Muscle layer of duodenum (tissue), 2 donors: Measurements from ENCODE around the gene EFCAB6.

ENCODE experiments used
- H3K27ac ChIP-seq: one replicate; pipeline ENCODE4 v1.7.0; 2013; ENCODE audit warnings: mild to moderate bottlenecking, low read length
- H3K27me3 ChIP-seq: one replicate; pipeline ENCODE4 v1.7.0; 2013; ENCODE audit warnings: low read depth, mild to moderate bottlenecking, control low read depth, low read length
- H3K36me3 ChIP-seq, 2 donors: one replicate each; pipeline ENCODE4 v1.7.0; 2013; ENCODE audit warnings: low read length in 2 of 2, control low read depth in 1 of 2, mild to moderate bottlenecking in 1 of 2; ENCODE audit not compliant: insufficient read depth in 2 of 2, control insufficient read depth in 1 of 2
- H3K4me1 ChIP-seq, 2 donors: one replicate each; pipeline ENCODE4 v1.7.0; 2013; ENCODE audit warnings: low read length in 2 of 2, mild to moderate bottlenecking in 2 of 2, control low read depth in 1 of 2, moderate library complexity in 1 of 2; ENCODE audit not compliant: insufficient read depth in 2 of 2, control insufficient read depth in 1 of 2
- H3K4me3 ChIP-seq, 2 donors: one replicate each; pipeline ENCODE4 v1.7.0; 2013; ENCODE audit warnings: low read length in 2 of 2, low read depth in 1 of 2, mild to moderate bottlenecking in 1 of 2
- H3K9me3 ChIP-seq, 2 donors: one replicate each; pipeline ENCODE4 v1.7.0; 2013; ENCODE audit warnings: low read length in 2 of 2, control low read depth in 1 of 2, mild to moderate bottlenecking in 1 of 2; ENCODE audit not compliant: control insufficient read depth in 1 of 2
- donor health status: healthy.

The EFCAB6 gene

DNA sequence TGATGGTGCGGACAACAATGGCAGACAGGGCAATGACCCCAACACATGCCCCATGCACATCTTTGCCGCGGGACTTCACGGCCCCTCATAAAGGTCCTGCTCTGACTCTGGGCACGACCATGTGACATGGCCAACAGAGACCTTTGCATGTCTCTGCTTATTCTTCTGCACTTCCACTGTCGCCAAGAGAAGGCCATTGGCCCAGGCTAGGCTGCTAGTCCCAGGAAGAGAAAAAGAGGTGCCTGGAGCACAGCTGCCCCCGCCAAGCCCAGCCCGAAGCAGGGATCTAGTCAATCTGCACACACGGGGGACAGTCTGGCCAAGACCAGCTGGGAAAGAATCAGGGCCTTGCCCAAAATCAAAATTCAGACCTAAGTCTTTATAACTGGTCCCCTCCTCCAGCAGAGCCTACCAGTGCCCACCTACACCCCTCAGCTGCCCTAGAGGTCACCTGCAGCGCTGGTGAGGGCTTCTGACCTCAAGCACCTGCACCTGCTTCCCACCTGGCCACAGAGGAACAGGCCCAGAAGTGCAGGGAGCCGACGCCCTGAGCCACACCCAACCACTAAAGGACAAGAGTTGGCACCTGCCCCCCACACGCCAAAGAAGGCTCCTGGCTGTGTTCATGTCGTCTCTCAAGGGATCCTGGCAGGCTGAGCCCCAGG, 42.1 kb upstream of the EFCAB6 start:
- Histone ChIP-seq H3K9me3 (peaks cover 0 to 11% of the 10 kb centered on the region in 2 donors), H3K27ac (no peak overlapping the region), H3K4me1 (no peaks in the 10 kb centered on the region), H3K36me3 (no peaks in the 10 kb centered on the region), H3K4me3 (no peak overlapping the region), H3K27me3 (peaks cover 5% of the 10 kb centered on the region)

DNA sequence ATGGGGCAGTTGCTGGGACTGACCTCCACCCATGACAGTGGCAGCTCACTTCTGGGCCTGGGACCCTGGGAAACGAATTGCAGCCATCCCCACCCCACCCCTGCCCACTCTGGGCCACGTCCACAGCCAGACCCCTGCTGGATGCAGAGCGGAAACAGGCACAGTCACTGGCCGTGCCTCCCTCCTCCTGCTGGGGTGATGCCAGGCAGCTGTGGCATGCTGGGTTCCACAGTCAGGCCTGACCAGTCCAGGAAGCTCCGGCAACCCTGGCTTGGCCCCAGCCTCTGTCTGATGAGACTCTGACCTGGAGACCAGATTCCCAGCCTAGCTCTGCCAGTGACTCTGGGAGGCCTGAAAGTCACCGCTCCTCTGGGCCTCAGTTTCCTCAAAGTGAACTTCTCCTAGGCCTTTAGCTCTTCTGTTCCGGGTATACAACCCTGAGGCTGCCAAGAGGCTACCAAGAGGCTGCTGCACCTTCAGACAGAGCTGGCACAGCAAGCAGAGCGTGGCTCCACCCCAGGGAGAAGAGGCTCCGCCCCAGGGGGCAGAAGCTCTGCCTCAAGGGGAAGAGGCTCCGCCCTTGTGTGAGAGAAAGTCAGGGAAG, 41.3 kb upstream of the EFCAB6 start:
- Histone ChIP-seq H3K27me3 (peaks cover 5% of the 10 kb centered on the region), H3K9me3 (peaks cover 0 to 11% of the 10 kb centered on the region in 2 donors), H3K36me3 (no peaks in the 10 kb centered on the region), H3K27ac (no peak overlapping the region), H3K4me3 (no peak overlapping the region), H3K4me1 (no peaks in the 10 kb centered on the region)

DNA sequence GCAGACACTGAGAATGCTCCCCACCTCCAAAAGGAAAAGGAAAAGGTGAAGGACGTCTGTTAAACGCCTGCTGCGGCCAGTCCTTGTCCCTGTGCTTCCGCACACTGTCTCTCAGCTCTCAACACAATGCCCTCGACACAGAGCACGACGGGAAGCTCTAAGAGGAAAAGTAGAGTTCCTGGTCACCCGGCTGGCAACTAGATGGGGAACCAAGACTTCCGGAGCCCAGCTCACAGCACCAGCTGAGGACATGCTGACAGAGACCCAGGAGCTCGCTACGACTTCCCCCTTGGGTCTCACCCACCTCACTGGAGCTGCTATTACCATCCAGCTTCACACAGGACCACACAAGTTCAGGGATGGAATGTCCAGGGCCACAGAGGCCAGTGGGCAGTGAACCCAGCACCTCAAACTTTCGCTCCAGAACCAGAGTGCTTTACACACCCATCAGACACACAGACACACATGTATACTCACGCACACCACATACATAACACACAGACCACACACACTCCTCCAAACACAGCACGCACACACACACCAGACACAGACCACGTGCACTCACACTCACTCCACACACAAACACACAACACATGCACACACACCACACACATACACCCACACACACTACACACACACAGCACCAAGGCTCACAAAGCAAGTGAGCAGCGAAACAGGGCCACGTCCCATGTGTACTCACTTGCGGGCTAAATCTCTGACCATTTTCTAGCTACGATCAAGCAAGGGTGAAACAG, 40.6 kb upstream of the EFCAB6 start:
- Histone ChIP-seq H3K27me3 (peaks cover 5% of the 10 kb centered on the region), H3K27ac (no peak overlapping the region), H3K4me3 (no peak overlapping the region)

DNA sequence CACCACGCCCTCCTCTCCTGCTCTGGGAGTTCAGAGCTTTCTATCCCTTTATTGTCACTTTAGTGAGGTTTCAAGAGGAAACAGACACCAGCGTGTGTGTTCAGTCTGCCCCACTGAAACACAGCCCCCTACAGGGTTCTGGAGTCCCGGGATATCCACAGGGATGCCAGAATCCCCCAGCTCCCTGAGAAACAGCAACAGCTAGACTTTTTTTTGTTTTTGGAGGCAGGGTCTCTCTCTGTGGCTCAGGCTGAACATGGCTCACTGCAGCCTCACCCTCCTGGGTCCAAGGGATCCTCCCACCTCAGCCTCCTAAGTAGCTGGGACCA, 39.8 kb upstream of the EFCAB6 start:
- no peak overlapping the region for H3K27ac ChIP-seq
- H3K4me1 ChIP-seq: no peaks in the 10 kb centered on the region
- peaks cover 5% of the 10 kb centered on the region for H3K27me3 ChIP-seq
- no peak overlapping the region for H3K4me3 ChIP-seq
- H3K9me3 ChIP-seq: peaks cover 0 to 6% of the 10 kb centered on the region in 2 donors
- no peaks in the 10 kb centered on the region for H3K36me3 ChIP-seq

More for the DNA sequence above, 40.6 kb upstream of the EFCAB6 start:
- no peaks in the 10 kb centered on the region for H3K36me3 ChIP-seq
- H3K9me3 ChIP-seq: peaks cover 0 to 11% of the 10 kb centered on the region in 2 donors
- H3K4me1 ChIP-seq: no peaks in the 10 kb centered on the region

DNA sequence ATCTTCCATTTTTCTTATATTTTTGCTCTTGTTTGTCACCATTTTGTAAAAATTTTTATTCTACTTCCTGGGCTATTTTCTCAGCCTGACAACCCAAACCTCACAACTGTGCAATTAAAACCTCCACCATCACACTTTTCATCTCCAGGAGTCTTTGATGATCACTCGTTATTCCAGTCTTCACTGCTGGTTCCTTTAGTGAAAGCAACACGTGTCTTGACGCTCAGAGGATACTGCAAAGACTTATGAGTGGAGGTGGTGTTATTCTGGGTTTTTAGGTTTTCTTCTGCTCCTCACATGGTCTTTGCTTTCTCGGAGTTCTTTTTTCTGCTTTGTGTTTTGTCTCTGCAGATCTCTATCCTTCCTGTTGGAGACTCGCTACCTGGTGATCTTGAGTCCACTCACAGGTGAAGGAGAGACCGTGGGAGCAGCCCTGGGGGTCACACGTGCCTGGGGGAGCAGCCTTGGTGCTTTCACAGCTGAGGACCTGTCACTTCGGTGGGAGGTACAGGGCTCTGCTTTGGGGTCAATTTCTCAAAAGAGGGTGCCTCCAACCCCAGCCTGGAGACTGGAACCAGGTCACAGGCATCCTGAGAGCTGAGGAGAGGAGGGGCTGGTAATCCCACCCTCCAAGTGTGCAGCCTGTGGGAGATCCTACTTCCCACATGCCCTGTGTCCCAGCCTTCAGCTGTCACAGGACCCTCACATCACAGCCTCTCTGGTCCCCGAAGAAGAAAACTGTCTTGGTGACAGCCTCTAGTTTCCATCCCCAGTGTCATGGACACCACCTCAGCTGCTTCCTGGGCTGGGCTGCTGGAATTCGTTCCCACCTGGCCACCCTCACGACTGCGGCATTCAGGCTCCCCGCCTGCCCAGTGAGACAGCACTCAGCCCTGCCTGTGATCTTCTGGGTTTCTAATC, 39.2 kb upstream of the EFCAB6 start:
- H3K27ac ChIP-seq: no peak overlapping the region
- H3K4me3 ChIP-seq: no peak overlapping the region
- H3K27me3 ChIP-seq: peaks cover 5% of the 10 kb centered on the region
- H3K36me3 ChIP-seq: no peaks in the 10 kb centered on the region
- no peaks in the 10 kb centered on the region for H3K4me1 ChIP-seq
- no peaks in the 10 kb centered on the region for H3K9me3 ChIP-seq

DNA sequence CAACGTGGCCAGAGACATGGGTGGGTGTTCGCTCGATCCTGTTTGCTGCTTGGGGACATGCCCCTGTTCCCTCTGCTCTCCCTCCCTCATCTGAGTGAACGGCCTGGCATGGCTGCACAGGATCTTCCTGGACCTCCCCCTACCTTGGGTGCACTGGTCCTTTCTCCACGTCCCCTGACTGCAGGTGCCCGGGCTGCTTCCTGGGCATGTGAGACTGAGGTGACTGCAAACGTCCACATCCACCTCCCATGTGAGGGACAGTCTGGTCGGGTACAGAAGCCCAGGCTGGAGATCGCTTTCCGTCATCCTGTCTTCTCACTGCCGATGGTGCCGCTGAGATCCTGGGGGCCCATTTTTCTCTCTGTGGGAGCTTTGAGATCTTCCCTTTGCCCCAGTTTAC, 38.4 kb upstream of the EFCAB6 start:
- no peaks in the 10 kb centered on the region for H3K4me1 ChIP-seq
- H3K9me3 ChIP-seq: no peaks in the 10 kb centered on the region
- no peak overlapping the region for H3K4me3 ChIP-seq
- H3K27ac ChIP-seq: no peak overlapping the region
- H3K27me3 ChIP-seq: peaks cover 5% of the 10 kb centered on the region
- no peaks in the 10 kb centered on the region for H3K36me3 ChIP-seq

DNA sequence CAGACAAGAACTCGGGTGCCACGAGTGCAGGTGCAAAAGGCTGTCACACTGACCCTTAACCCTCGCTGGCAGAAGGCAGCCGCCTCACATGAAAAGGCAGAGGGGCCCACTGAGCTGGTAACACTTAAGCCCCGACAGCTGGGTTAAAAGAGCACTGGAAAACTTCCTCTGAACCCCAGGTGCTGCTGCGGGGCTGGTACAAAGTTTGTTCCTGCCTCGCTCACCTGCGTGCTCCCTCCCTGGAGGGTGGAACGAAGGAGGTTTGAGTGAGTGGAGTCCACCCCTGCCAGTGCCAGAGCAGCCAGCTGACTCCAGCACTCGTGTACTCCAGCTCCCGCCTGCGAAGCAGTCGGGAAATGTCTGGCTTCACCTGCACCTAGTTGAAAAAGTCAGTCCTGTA, 37.6 kb upstream of the EFCAB6 start:
- H3K36me3 ChIP-seq: no peaks in the 10 kb centered on the region
- H3K4me3 ChIP-seq: no peak overlapping the region
- no peaks in the 10 kb centered on the region for H3K4me1 ChIP-seq
- H3K27me3 ChIP-seq: peaks cover 5% of the 10 kb centered on the region
- H3K9me3 ChIP-seq: no peaks in the 10 kb centered on the region
- no peak overlapping the region for H3K27ac ChIP-seq

DNA sequence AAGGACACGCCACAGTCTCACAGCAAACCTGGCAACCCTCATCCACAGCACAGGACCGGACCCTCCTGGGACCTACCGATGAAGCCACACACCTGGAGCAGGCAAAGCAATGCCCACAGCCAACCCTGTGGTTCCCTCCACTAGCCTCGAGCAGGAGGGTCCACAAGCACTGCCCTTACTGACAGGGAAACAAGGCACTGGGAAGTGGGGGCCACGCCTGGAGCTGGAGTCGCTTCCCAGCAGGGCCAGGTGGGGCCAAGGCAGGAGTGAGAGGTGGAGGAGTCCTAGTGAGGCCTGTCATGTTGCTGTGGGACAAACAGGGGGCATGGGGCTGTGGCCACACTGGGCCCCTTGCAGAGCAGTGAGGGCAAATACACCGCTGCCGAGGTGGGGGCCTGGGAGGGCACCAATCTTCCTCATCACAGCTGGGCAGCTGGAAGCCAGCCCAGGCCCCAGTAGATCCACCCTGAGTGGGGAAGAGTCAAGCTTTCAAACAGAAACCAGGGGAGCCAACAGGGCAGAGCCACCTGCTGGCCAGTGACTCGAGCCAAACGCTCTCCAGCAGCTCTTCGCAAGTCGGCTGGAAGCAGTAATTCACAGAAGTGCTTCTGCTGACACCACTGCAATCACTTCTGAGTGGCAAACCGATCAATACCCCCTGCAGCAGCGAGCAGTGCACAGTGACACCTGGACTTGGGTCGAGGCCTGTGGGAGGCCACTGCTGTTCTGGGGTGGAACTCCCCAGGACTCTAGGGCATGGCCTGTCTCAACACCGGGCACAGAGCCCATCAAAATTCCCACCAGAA, 36.5 kb upstream of the EFCAB6 start:
- Histone ChIP-seq H3K4me3 (no peak overlapping the region), H3K36me3 (no peaks in the 10 kb centered on the region), H3K27me3 (peaks cover 5% of the 10 kb centered on the region), H3K4me1 (no peaks in the 10 kb centered on the region), H3K9me3 (no peaks in the 10 kb centered on the region), H3K27ac (no peak overlapping the region)

DNA sequence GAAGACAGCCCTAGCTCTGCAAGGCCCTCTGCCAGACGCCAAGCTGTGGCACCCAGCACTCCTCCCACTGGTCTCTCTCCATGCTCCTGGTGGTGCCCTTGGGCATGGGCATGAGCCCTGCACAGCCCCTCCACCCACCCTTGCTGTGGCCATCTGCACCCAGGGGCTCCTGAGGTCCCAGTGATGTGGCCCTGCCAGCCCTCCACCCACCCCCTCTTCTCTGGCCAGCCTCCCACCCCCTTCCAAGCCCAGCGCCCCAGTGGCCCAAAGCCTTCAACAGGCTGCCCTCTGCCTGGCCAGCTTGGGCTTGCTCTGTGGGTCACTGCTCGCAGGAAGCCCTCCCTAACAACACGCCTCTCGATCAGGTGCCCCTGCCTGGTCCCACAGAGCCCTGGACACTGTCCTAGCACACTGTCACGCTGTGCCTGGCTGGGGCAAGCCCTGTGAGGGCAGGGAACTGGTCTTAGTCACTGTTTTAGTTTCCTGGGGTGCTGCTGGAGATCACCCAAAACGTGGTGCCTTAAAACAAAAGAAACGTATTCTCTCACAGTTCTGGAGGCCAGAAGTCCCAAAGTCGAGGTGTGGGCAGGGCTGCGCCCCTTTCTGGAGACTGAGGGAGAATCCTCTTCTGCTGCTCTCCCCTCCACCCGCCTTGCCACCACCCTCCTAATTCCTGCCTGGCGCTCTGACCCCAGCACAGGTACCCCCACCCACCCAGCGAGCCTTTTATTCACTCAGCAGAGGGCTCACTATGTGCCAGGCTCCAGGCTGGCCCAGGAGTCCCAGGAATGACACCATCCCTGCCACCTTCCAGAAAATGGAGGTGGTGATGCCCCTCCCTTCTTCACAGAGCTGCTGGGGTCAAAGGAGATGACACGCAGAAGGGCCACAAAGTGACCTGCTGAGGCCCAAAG, 35.5 kb upstream of the EFCAB6 start:
- no peaks in the 10 kb centered on the region for H3K4me1 ChIP-seq
- no peaks in the 10 kb centered on the region for H3K36me3 ChIP-seq
- H3K4me3 ChIP-seq: no peak overlapping the region
- H3K27me3 ChIP-seq: peaks cover 2% of the 10 kb centered on the region
- no peaks in the 10 kb centered on the region for H3K9me3 ChIP-seq
- no peak overlapping the region for H3K27ac ChIP-seq

DNA sequence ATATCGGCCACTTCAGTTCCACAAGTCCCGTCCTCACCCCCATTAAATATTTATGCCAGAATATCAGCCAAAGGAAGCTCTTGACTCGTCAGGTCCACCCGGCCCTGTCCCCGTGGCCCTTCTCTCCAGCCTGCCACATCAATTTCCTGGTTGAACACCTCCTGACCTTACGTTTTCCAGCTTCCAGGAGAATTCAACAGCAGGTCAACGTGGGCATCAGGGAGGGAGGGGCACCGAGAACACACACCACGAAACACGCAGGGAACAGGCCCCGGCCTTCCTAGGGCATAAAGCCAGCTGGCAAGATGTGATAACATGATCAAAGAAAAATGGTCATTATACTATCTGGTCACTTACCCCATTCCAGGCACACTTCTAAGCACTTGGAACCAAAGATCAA, 34.9 kb upstream of the EFCAB6 start:
- Histone ChIP-seq H3K27me3 (no peaks in the 10 kb centered on the region), H3K9me3 (no peaks in the 10 kb centered on the region), H3K36me3 (no peaks in the 10 kb centered on the region), H3K4me1 (no peaks in the 10 kb centered on the region), H3K4me3 (no peak overlapping the region), H3K27ac (no peak overlapping the region)
